Activated CD8-positive, alpha-beta T cell treated with anti-CD3 and anti-CD28 coated beads for 36 hours (primary cell): Measurements from ENCODE around the gene DAAM2. TPM values are rescaled to one million over a fixed set of nuclear protein-coding genes. Genes with fewer than 3 reads are reported as not detected.

Source experiments
- ATAC-seq: fragments of 200-7000 bp; cut with Tn5 transposase; one replicate; pipeline ENCODE4 v1.10.0; 2021; ENCODE audit warnings: mild to moderate bottlenecking, moderate library complexity
- CTCF ChIA-PET: fragments of 350-600 bp; sonication (Branson Sonifier 250); formaldehyde crosslinking; loops from one replicate; lab custom pipeline; 2021; ENCODE audit warnings: antibody characterized with exemption; lab: Charles Lee
- POLR2A ChIA-PET: fragments of 350-600 bp; sonication (Branson Sonifier 250); formaldehyde crosslinking; loops from one replicate; lab custom pipeline; 2021; ENCODE audit warnings: antibody characterized with exemption; lab: Charles Lee
- DNase-seq: peaks from one replicate; pipeline ENCODE4 v3.0.0-alpha.2; 2020
- H3K27ac Mint-ChIP-seq: one replicate; pipeline ENCODE4 v1.8.0; 2021; ENCODE audit warnings: mild to moderate bottlenecking, mixed read lengths
- H3K27me3 Mint-ChIP-seq: one replicate; pipeline ENCODE4 v1.8.0; 2021; ENCODE audit warnings: mixed read lengths
- H3K36me3 Mint-ChIP-seq: one replicate; pipeline ENCODE4 v1.8.0; 2021; ENCODE audit warnings: low read depth, mixed read lengths
- H3K4me1 Mint-ChIP-seq: one replicate; pipeline ENCODE4 v1.8.0; 2021; ENCODE audit warnings: low read depth, mixed read lengths
- H3K4me3 Mint-ChIP-seq: one replicate; pipeline ENCODE4 v1.8.0; 2021; ENCODE audit warnings: mild to moderate bottlenecking, moderate library complexity, mixed read lengths
- H3K9me3 Mint-ChIP-seq: one replicate; pipeline ENCODE4 v1.8.0; 2021; ENCODE audit warnings: mixed read lengths
- CTCF ChIP-seq: fragments of 200-600 bp; IDR thresholded peaks from one replicate; pipeline ENCODE4 v1.8.0; 2022; ENCODE audit warnings: antibody characterized with exemption, mild to moderate bottlenecking
- intact Hi-C: fragments of 100-400 bp; cut with micrococcal nuclease; formaldehyde crosslinking; loops from one replicate; pipeline ENCODE4 v1.10.0; 2022
- total RNA-seq, 2 experiments: library from RNA; stranded (reverse); gene quantifications; one replicate each; pipeline ENCODE4 v1.2.3, GENCODE V29; 2021

The DAAM2 gene
- total RNA-seq, 2 experiments from 2014 or later, result not detected

GRCh38 chr6:39912446-39912845 lies 120.3 kb downstream of the DAAM2 start:
- Mint-ChIP-seq H3K27me3 (no peaks in the 10 kb centered on the region), H3K36me3 (peaks cover 2% of the 10 kb centered on the region), H3K27ac (no peak overlapping the region), H3K9me3 (no peaks in the 10 kb centered on the region), H3K4me1 (no peaks in the 10 kb centered on the region), H3K4me3 (no peak overlapping the region)
- ATAC-seq (no peak), DNase-seq (no peak)
- no peak for TF ChIP-seq CTCF
- CTCF ChIA-PET, result no interaction called here
- intact Hi-C loops, result no loop called here
- POLR2A ChIA-PET, result interaction anchor here (1.0 kb wide), 1 partner anchor 19 kb away, joined by 3 read pairs; no protein-coding TSS in a partner anchor

DNA sequence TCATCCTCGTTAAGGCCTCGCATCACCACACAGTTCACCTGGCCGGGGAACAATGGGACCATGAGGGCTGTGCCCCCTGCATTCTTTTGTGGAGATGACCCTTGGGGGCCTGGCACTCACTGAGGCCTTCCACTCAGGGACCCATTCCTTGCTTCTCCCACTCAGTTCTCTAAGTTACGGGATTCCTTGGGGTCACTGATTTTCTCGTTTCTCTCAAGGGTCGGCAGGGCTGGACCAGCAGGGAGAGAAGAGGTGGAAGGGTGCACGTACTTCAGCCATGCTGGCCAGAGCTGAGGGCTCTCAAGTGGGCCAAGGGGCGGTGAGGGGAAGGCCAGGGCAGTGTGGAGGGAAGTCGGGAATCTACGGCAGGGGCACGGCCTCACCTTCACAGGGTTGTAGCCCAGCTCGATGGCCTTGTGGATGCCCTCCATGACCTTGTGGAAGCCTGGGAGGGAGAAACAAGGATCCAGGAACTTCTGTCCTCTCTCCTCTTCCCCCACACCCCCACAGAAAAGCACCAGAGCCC lies 121.3 kb downstream of the DAAM2 start:
- Mint-ChIP-seq H3K36me3 (peaks cover 2% of the 10 kb centered on the region), H3K27me3 (no peaks in the 10 kb centered on the region), H3K4me3 (no peak overlapping the region), H3K27ac (no peak overlapping the region), H3K4me1 (no peaks in the 10 kb centered on the region), H3K9me3 (no peaks in the 10 kb centered on the region)
- ChIA-PET CTCF (no interaction called here), POLR2A (no interaction called here)
- ATAC-seq (no peak), DNase-seq (no peak)
- intact Hi-C loops, result no loop called here
- TF ChIP-seq CTCF, result no peak

- H3K36me3 Mint-ChIP-seq, result peaks cover 2% of the 10 kb centered on the region
- no peak overlapping the region for H3K27ac Mint-ChIP-seq
- POLR2A ChIA-PET, result no interaction called here
- intact Hi-C loops, result no loop called here
- no peak for ATAC-seq
- DNase-seq, result no peak
- no peak for TF ChIP-seq CTCF
- no peak overlapping the region for H3K4me3 Mint-ChIP-seq
- H3K9me3 Mint-ChIP-seq, result no peaks in the 10 kb centered on the region
- CTCF ChIA-PET, result no interaction called here
- no peaks in the 10 kb centered on the region for H3K27me3 Mint-ChIP-seq
- H3K4me1 Mint-ChIP-seq, result no peaks in the 10 kb centered on the region
Measured at GRCh38 chr6:39914239-39914638, 122.1 kb downstream of the DAAM2 start.

GRCh38 chr6:39915866-39916265 lies 123.7 kb downstream of the DAAM2 start:
- Mint-ChIP-seq H3K4me1 (no peaks in the 10 kb centered on the region), H3K36me3 (peaks cover 2% of the 10 kb centered on the region), H3K9me3 (no peaks in the 10 kb centered on the region), H3K4me3 (no peak overlapping the region), H3K27ac (no peak overlapping the region), H3K27me3 (no peaks in the 10 kb centered on the region)
- ATAC-seq (no peak), DNase-seq (no peak)
- TF ChIP-seq CTCF, result no peak
- intact Hi-C loops, result no loop called here
- POLR2A ChIA-PET, result interaction anchor here (0.8 kb wide), 1 partner anchor 50 kb away, joined by 3 read pairs; no protein-coding TSS in a partner anchor
- CTCF ChIA-PET, result no interaction called here

GRCh38 chr6:39917329-39917728 lies 125.2 kb downstream of the DAAM2 start:
- CTCF ChIA-PET, result interaction anchor here (1.0 kb wide), 1 partner anchor 52 kb away, joined by 4 read pairs; no protein-coding TSS in a partner anchor
- H3K27me3 Mint-ChIP-seq, result no peaks in the 10 kb centered on the region

More at GRCh38 chr6:39917329-39917728, 125.2 kb downstream of the DAAM2 start:
- no peaks in the 10 kb centered on the region for H3K9me3 Mint-ChIP-seq
- no peaks in the 10 kb centered on the region for H3K4me1 Mint-ChIP-seq
- no peak overlapping the region for H3K27ac Mint-ChIP-seq
- no peak for TF ChIP-seq CTCF
- ATAC-seq (no peak), DNase-seq (no peak)
- POLR2A ChIA-PET, result no interaction called here
- peaks cover 2% of the 10 kb centered on the region for H3K36me3 Mint-ChIP-seq
- intact Hi-C loops, result no loop called here
- no peak overlapping the region for H3K4me3 Mint-ChIP-seq
